HCT116 (cell line): ENCODE results near the gene ATP5MC3. TPM values are rescaled to one million over a fixed set of nuclear protein-coding genes. Genes with fewer than 3 reads are reported as not detected.

Experiments used
- ATAC-seq: fragments of 200-7000 bp; cut with Tn5 transposase; 2 replicates; pipeline ENCODE4 v1.9.1; 2020; ENCODE audit warnings: mild to moderate bottlenecking, moderate library complexity
- BruUV-seq: library from RNA; stranded (reverse); fragments of 400-500 nt; replicated peaks from 2 replicates; lab custom pipeline; 2021; lab: Mats Ljungman, UMichigan
- CTCF ChIA-PET: fragments of 300-600 bp; sonication (Branson Sonifier 250); formaldehyde crosslinking; loops from one replicate; lab custom pipeline; 2021; ENCODE audit warnings: antibody characterized with exemption; lab: Charles Lee
- POLR2A ChIA-PET: fragments of 300-600, 350-600 bp; sonication (Branson Sonifier 250); formaldehyde crosslinking; loops from one replicate; lab custom pipeline; 2021; ENCODE audit warnings: antibody characterized with exemption; lab: Charles Lee
- RAD21 ChIA-PET, 2 experiments: fragments of 300-600 bp; sonication (Branson Sonifier 250); formaldehyde crosslinking; loops; one replicate each; lab custom pipeline; 2023; ENCODE audit warnings: low total read pairs in 2 of 2; ENCODE audit not compliant: uncharacterized antibody in 2 of 2, unreplicated experiment in 2 of 2, low non-redundant PET in 1 of 2; lab: Charles Lee
- DNase-seq: peaks from one replicate; pipeline ENCODE4 v3.0.0-alpha.2; 2010; ENCODE audit warnings: low read depth, low spot score
- H2AFZ ChIP-seq: fragments of 200-600 bp; shearing (Covaris generic), sonication (generic); 2 replicates; pipeline ENCODE4 v1.6.1; 2017; ENCODE audit warnings: low read depth, mixed run types, mixed read lengths, antibody characterized with exemption, low read length; ENCODE audit not compliant: poor library complexity, severe bottlenecking
- H3K27ac ChIP-seq: 2 replicates; pipeline ENCODE4 v1.5.1; 2012; ENCODE audit warnings: low read depth, low read length
- H3K27me3 ChIP-seq: fragments of 200-600 bp; sonication (generic); 2 replicates; pipeline ENCODE4 v1.6.1; 2016; ENCODE audit warnings: mixed run types, low read length, mixed read lengths; ENCODE audit not compliant: insufficient read depth
- H3K36me3 ChIP-seq, 2 experiments: fragments of 200-500 bp in 1 of 2; fragments of 200-600 bp in 1 of 2; sonication (Bioruptor generic) in 1 of 2; sonication (generic) in 1 of 2; 2 replicates each; pipeline versions ENCODE4 v1.5.1 to v1.6.1; 2014 to 2016; ENCODE audit warnings: low read length in 2 of 2, inconsistent platforms in 1 of 2, mixed read lengths in 1 of 2, mixed run types in 1 of 2; ENCODE audit not compliant: insufficient read depth in 2 of 2, control insufficient read depth in 1 of 2
- H3K4me1 ChIP-seq, 2 experiments: fragments of 200-600 bp in 1 of 2; sonication (generic) in 1 of 2; 2 replicates each; pipeline versions ENCODE4 v1.5.1 to v1.6.1; 2012 to 2017; ENCODE audit warnings: low read length in 2 of 2, inconsistent platforms in 1 of 2, mild to moderate bottlenecking in 1 of 2, mixed read lengths in 1 of 2, mixed run types in 1 of 2, moderate library complexity in 1 of 2; ENCODE audit not compliant: insufficient read depth in 2 of 2, control insufficient read depth in 1 of 2
- H3K4me2 ChIP-seq: fragments of 200-600 bp; sonication (generic); 2 replicates; pipeline ENCODE4 v1.6.1; 2017; ENCODE audit warnings: mixed run types, low read length, mixed read lengths
- H3K4me3 ChIP-seq, 2 experiments: fragments of 200-600 bp in 1 of 2; sonication (generic) in 1 of 2; replicated peaks in 1 of 2; 2 replicates each; pipeline ENCODE4 v1.5.1; 2011 to 2016; ENCODE audit warnings: low read length in 2 of 2, control low read depth in 1 of 2, low read depth in 1 of 2, mild to moderate bottlenecking in 1 of 2, mixed read lengths in 1 of 2, mixed run types in 1 of 2
- H3K79me2 ChIP-seq: fragments of 200-600 bp; sonication (generic); 2 replicates; pipeline ENCODE4 v1.6.1; 2017; ENCODE audit warnings: mild to moderate bottlenecking, mixed run types, low read length, moderate library complexity, mixed read lengths; ENCODE audit not compliant: insufficient read depth
- H3K9ac ChIP-seq: fragments of 200-600 bp; sonication (generic); 2 replicates; pipeline ENCODE4 v1.6.1; 2016; ENCODE audit warnings: low read length, mixed read lengths
- H3K9me2 ChIP-seq: fragments of 200-600 bp; sonication (generic), shearing (Covaris generic); 2 replicates; pipeline ENCODE4 v1.6.1; 2017; ENCODE audit warnings: mixed run types, mild to moderate bottlenecking, moderate library complexity; ENCODE audit not compliant: insufficient read depth
- H3K9me3 ChIP-seq, 2 experiments: fragments of 200-500 bp in 1 of 2; fragments of 200-600 bp in 1 of 2; sonication (Bioruptor generic) in 1 of 2; sonication (generic) in 1 of 2; 2 replicates each; pipeline ENCODE4 v1.6.1; 2014 to 2017; ENCODE audit warnings: low read length in 2 of 2, mixed read lengths in 2 of 2, inconsistent platforms in 1 of 2, low read depth in 1 of 2, mild to moderate bottlenecking in 1 of 2, mixed run types in 1 of 2, moderate library complexity in 1 of 2; ENCODE audit not compliant: control insufficient read depth in 1 of 2, insufficient read depth in 1 of 2
- H4K20me1 ChIP-seq: fragments of 200-600 bp; sonication (generic), shearing (Covaris generic); 2 replicates; pipeline ENCODE4 v1.6.1; 2017; ENCODE audit warnings: mixed run types, mild to moderate bottlenecking, moderate library complexity; ENCODE audit not compliant: insufficient read depth
- ATF3 ChIP-seq: IDR thresholded peaks from 2 replicates; pipeline ENCODE4 v1.6.1; 2012
- CBX3 ChIP-seq: IDR thresholded peaks from 2 replicates; pipeline ENCODE4 v1.6.1; 2012; ENCODE audit warnings: low read depth
- CEBPB ChIP-seq: IDR thresholded peaks from 2 replicates; pipeline ENCODE4 v1.6.1; 2012; ENCODE audit warnings: low read depth
- CTCF ChIP-seq, 3 experiments: fragments of 200-600 bp in 1 of 3; sonication (generic) in 1 of 3; IDR thresholded peaks in 2 of 3; conservative IDR thresholded peaks in 1 of 3; 2 replicates each; pipeline ENCODE4 v1.5.1; 2012 to 2017; ENCODE audit warnings: low read depth in 2 of 3, low read length in 2 of 3, antibody characterized with exemption in 1 of 3, borderline replicate concordance in 1 of 3, control low read depth in 1 of 3, mild to moderate bottlenecking in 1 of 3, mixed read lengths in 1 of 3, mixed run types in 1 of 3, moderate library complexity in 1 of 3; ENCODE audit not compliant: insufficient read depth in 1 of 3
- EGR1 ChIP-seq: IDR thresholded peaks from 2 replicates; pipeline ENCODE4 v1.6.1; 2012; ENCODE audit warnings: low read depth
- ELF1 ChIP-seq: IDR thresholded peaks from 2 replicates; pipeline ENCODE4 v1.6.1; 2012; ENCODE audit warnings: low read depth, borderline replicate concordance
- EZH2 ChIP-seq: fragments of 200-600 bp; sonication (generic); IDR thresholded peaks from 2 replicates; pipeline ENCODE4 v1.6.1; 2017; ENCODE audit warnings: antibody characterized with exemption, mixed run types
- EZH2phosphoT487 ChIP-seq: fragments of 200-600 bp; IDR thresholded peaks from 2 replicates; pipeline ENCODE4 v1.6.1; 2018; ENCODE audit warnings: antibody characterized with exemption, borderline replicate concordance
- MAX ChIP-seq: IDR thresholded peaks from 2 replicates; pipeline ENCODE4 v1.6.1; 2012
- POLR2AphosphoS5 ChIP-seq: IDR thresholded peaks from 2 replicates; pipeline ENCODE4 v1.6.1; 2011; ENCODE audit warnings: mild to moderate bottlenecking, low read depth, low read length, moderate library complexity
- RAD21 ChIP-seq: IDR thresholded peaks from 2 replicates; pipeline ENCODE4 v1.6.1; 2012; ENCODE audit warnings: low read depth, mild to moderate bottlenecking
- REST ChIP-seq: IDR thresholded peaks from 2 replicates; pipeline ENCODE4 v1.6.1; 2012; ENCODE audit warnings: low read depth
- SIN3A ChIP-seq: IDR thresholded peaks from 2 replicates; pipeline ENCODE4 v1.6.1; 2012; ENCODE audit warnings: low read depth
- SP1 ChIP-seq: IDR thresholded peaks from 2 replicates; pipeline ENCODE4 v1.6.1; 2012; ENCODE audit warnings: low read depth
- SRF ChIP-seq: IDR thresholded peaks from 2 replicates; pipeline ENCODE4 v1.6.1; 2012; ENCODE audit warnings: low read depth
- TCF7L2 ChIP-seq: IDR thresholded peaks from 2 replicates; pipeline ENCODE4 v1.7.0; 2011; ENCODE audit warnings: borderline replicate concordance, inconsistent platforms; ENCODE audit not compliant: insufficient read depth, insufficient read length; ENCODE audit errors: extremely low read depth
- ZFX ChIP-seq: fragments of 450-650 bp; IDR thresholded peaks from 2 replicates; pipeline ENCODE4 v1.6.1; 2017
- ZNF274 ChIP-seq: fragments of 200-500 bp; sonication (Bioruptor generic); IDR thresholded peaks from 2 replicates; pipeline ENCODE4 v1.6.1; 2014; ENCODE audit warnings: mild to moderate bottlenecking, low read depth, low read length, inconsistent platforms
- intact Hi-C: fragments of 100-400 bp; cut with micrococcal nuclease; formaldehyde crosslinking; loops from 2 replicates; pipeline ENCODE4 v1.10.0; 2022
- total RNA-seq: library from RNA; stranded (reverse); gene quantifications from one replicate; pipeline ENCODE4 v1.2.1, GENCODE V29; 2021; ENCODE audit not compliant: unreplicated experiment

Gene ATP5MC3
- total RNA-seq, 1 experiment from 2014 or later = 361 TPM

- ChIA-PET RAD21 (no interaction called here), POLR2A (interaction anchor here (0.8 to 1.3 kb wide), 4 partner anchors 9 to 19 kb away, joined by 3 to 8 read pairs (median 5); no protein-coding TSS in a partner anchor), CTCF (interaction anchor here (1.3 kb wide), 1 partner anchor 83 kb away, joined by 6 read pairs; no protein-coding TSS in a partner anchor)
- H3K4me2 ChIP-seq = peak within 1 kb of the TSS; percentile 69
- H3K27me3 ChIP-seq = no peaks in the 10 kb centered on the region
- intact Hi-C loops = no loop called here
- H3K9ac ChIP-seq = peak within 1 kb of the TSS; percentile 77
- peaks cover 48% of the 10 kb centered on the region for H3K79me2 ChIP-seq
- peak within 1 kb of the TSS; percentile 99 for H3K4me3 ChIP-seq
- H3K9me2 ChIP-seq = no peaks in the 10 kb centered on the region
- DNase-seq = peak; percentile 99
- ATAC-seq = peak; percentile 91
- H3K9me3 ChIP-seq = no peaks in the 10 kb centered on the region
- H3K4me1 ChIP-seq = peaks cover 0 to 12% of the 10 kb centered on the region in 2 experiments; a peak in 3 of 4 replicates
- no peaks in the 10 kb centered on the region for H3K36me3 ChIP-seq
- BruUV-seq = TSS peak; percentile 71
- H2AFZ ChIP-seq = peak within 1 kb of the TSS; percentile 65
- H3K27ac ChIP-seq = peak within 1 kb of the TSS; percentile 81
- H4K20me1 ChIP-seq = no peaks in the 10 kb centered on the region
- TF ChIP-seq SRF (no peak; the same call in 1 of the 2 replicates), TCF7L2 (peak; percentile 89), CEBPB (no peak), ZFX (no peak), SP1 (peak; percentile 88), EZH2phosphoT487 (no peak), EGR1 (peak; percentile 55; the same call in 1 of the 2 replicates), REST (no peak), CBX3 (peak; percentile 75; the same call in 1 of the 2 replicates), ATF3 (no peak), SIN3A (no peak; the same call in none of the 2 replicates), ZNF274 (no peak), POLR2AphosphoS5 (0 out of 2 replicates have a peak, but pooled peaks have one; percentile 48), CTCF (IDR thresholded peaks at IDR 0.05 in 2 of 3, conservative IDR thresholded peaks at IDR 0.05 in 1 of 3; ENCODE audit: borderline replicate concordance in 1 of 3, insufficient read depth in 1 of 3, low read depth in 2 of 3, low read length in 2 of 3) (no peak), RAD21 (no peak), EZH2 (no peak), ELF1 (no peak; the same call in 1 of the 2 replicates), MAX (peak; percentile 75)
Observed at GRCh38 chr2:175167792-175168563, 13.5 kb downstream of the ATP5MC3 start, which contains the start of gene ATF2. Gene ATF2, minus strand, starts transcription at chr2:175168203. Its CDS starts 31,760 bp downstream, at chr2:175136443.
